ENCODE measurements around the gene PPP4R3B. TPM values are rescaled to one million over a fixed set of nuclear protein-coding genes. Genes with fewer than 3 reads are reported as not detected.

Gene PPP4R3B
- total and polyA plus RNA-seq, 8 donors = 17.4 to 110 (median 46.9) TPM

GRCh38 chr2:55500025-55500424 lies 117.4 kb downstream of the PPP4R3B start:
- no peak for DNase-seq
- intact Hi-C loops (cut with DNase I; ENCODE audit: low total_unique reads) = no loop called here
- Histone ChIP-seq H3K4me3 (no peak overlapping the region), H3K27ac (no peak overlapping the region), H3K4me1 (no peaks in the 10 kb centered on the region), H3K9me3 (no peaks in the 10 kb centered on the region), H3K36me3 (no peaks in the 10 kb centered on the region), H3K27me3 (no peaks in the 10 kb centered on the region)
- 68 to 85% (median 76%) methylated on average over 2 of the region's 2 CpGs for WGBS, 5 donors
- TF ChIP-seq EP300 (IDR thresholded peaks at IDR 0.05) = no peak
- no peak for TF ChIP-seq CTCF (IDR thresholded peaks at IDR 0.05)
- TF ChIP-seq POLR2AphosphoS5 (IDR thresholded peaks at IDR 0.05) = no peak
- TF ChIP-seq POLR2A (IDR thresholded peaks at IDR 0.05) = no peak

- Histone ChIP-seq H3K36me3 (no peaks in the 10 kb centered on the region), H3K4me3 (no peak overlapping the region), H3K27me3 (no peaks in the 10 kb centered on the region), H3K9me3 (no peaks in the 10 kb centered on the region), H3K4me1 (no peaks in the 10 kb centered on the region), H3K27ac (no peak overlapping the region)
- TF ChIP-seq POLR2AphosphoS5 (IDR thresholded peaks at IDR 0.05) (no peak), POLR2A (IDR thresholded peaks at IDR 0.05) (no peak), EP300 (IDR thresholded peaks at IDR 0.05) (no peak), CTCF (IDR thresholded peaks at IDR 0.05) (no peak)
- 48 to 69% (median 57%) methylated on average over 6 of the region's 6 CpGs for WGBS, 5 donors
- intact Hi-C loops (cut with DNase I; ENCODE audit: low total_unique reads) = no loop called here
- no peak for DNase-seq
Measured at GRCh38 chr2:55498582-55498981, 118.8 kb downstream of the PPP4R3B start.

Small RNAs within 50 kb of the gene (small RNA-seq; reads per million reads assigned to genes)
- gene RF00586 (0 reads per million in 4 donors), gene RNU6-634P (0 reads per million in 4 donors)

Other genes starting within 250 kb of the PPP4R3B start
- 10 to 100 TPM; 14.5 to 95.1 (median 63.3) TPM for gene CCDC88A, start 197.8 kb downstream of the PPP4R3B start, total RNA-seq
- 1 to 10 TPM; 6.2 to 9.0 (median 6.2) TPM for gene CCDC88A, start 197.8 kb downstream of the PPP4R3B start, polyA plus RNA-seq
- 100 to 1,000 TPM in 1 of 5 donors, 10 to 100 TPM in 3, 1 to 10 TPM in 1; 5.2 to 102 (median 22.2) TPM for gene CFAP36, start 97.9 kb downstream of the PPP4R3B start, total RNA-seq
- 10 to 100 TPM; 39.9 to 71.8 (median 50.3) TPM for gene CFAP36, start 97.9 kb downstream of the PPP4R3B start, polyA plus RNA-seq
- 10 to 100 TPM in 3 of 5 donors, 1 to 10 TPM in 2; 3.2 to 38.4 (median 14.8) TPM for gene PNPT1, start 76.2 kb upstream of the PPP4R3B start, total RNA-seq
- gene PNPT1, start 76.2 kb upstream of the PPP4R3B start, polyA plus RNA-seq = 1 to 10 TPM; 4.1 to 7.4 (median 6.3) TPM